Stomach (tissue), 4 donors: ENCODE data around the gene CCDC32.

Experiments
- EP300 ChIP-seq: sonication (generic); formaldehyde crosslinking; IDR thresholded peaks from one replicate; pipeline ENCODE4 v1.6.1; 2017; ENCODE audit warnings: antibody characterized with exemption
- TF ChIP-seq, protein P1 (sequence below), 7 experiments: fragments of 450-650 bp in 4 of 7; fragments of 200-600 bp in 3 of 7; sonication (generic) in 3 of 7; IDR thresholded peaks; one replicate each; pipeline ENCODE4 v1.5.1; 2016 to 2019; ENCODE audit warnings: antibody characterized with exemption in 7 of 7, control low read depth in 2 of 7, mild to moderate bottlenecking in 1 of 7

- TF ChIP-seq, protein P1, sequence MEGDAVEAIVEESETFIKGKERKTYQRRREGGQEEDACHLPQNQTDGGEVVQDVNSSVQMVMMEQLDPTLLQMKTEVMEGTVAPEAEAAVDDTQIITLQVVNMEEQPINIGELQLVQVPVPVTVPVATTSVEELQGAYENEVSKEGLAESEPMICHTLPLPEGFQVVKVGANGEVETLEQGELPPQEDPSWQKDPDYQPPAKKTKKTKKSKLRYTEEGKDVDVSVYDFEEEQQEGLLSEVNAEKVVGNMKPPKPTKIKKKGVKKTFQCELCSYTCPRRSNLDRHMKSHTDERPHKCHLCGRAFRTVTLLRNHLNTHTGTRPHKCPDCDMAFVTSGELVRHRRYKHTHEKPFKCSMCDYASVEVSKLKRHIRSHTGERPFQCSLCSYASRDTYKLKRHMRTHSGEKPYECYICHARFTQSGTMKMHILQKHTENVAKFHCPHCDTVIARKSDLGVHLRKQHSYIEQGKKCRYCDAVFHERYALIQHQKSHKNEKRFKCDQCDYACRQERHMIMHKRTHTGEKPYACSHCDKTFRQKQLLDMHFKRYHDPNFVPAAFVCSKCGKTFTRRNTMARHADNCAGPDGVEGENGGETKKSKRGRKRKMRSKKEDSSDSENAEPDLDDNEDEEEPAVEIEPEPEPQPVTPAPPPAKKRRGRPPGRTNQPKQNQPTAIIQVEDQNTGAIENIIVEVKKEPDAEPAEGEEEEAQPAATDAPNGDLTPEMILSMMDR (IDR thresholded peaks at IDR 0.05), result no peak
- no peak for TF ChIP-seq EP300
Measured at GRCh38 chr15:40538976-40539375, 25.9 kb downstream of the CCDC32 start.
